HCT116 (cell line): ENCODE measurements around the gene MGST2. TPM values are rescaled to one million over a fixed set of nuclear protein-coding genes. Genes with fewer than 3 reads are reported as not detected.

Source experiments
- ATAC-seq: fragments of 200-7000 bp; cut with Tn5 transposase; 2 replicates; pipeline ENCODE4 v1.9.1; 2020; ENCODE audit warnings: mild to moderate bottlenecking, moderate library complexity
- BruUV-seq: library from RNA; stranded (reverse); fragments of 400-500 nt; replicated peaks from 2 replicates; lab custom pipeline; 2021; lab: Mats Ljungman, UMichigan
- CTCF ChIA-PET: fragments of 300-600 bp; sonication (Branson Sonifier 250); formaldehyde crosslinking; loops from one replicate; lab custom pipeline; 2021; ENCODE audit warnings: antibody characterized with exemption; lab: Charles Lee
- POLR2A ChIA-PET: fragments of 300-600, 350-600 bp; sonication (Branson Sonifier 250); formaldehyde crosslinking; loops from one replicate; lab custom pipeline; 2021; ENCODE audit warnings: antibody characterized with exemption; lab: Charles Lee
- RAD21 ChIA-PET, 2 experiments: fragments of 300-600 bp; sonication (Branson Sonifier 250); formaldehyde crosslinking; loops; one replicate each; lab custom pipeline; 2023; ENCODE audit warnings: low total read pairs in 2 of 2; ENCODE audit not compliant: uncharacterized antibody in 2 of 2, unreplicated experiment in 2 of 2, low non-redundant PET in 1 of 2; lab: Charles Lee
- DNase-seq: peaks from one replicate; pipeline ENCODE4 v3.0.0-alpha.2; 2010; ENCODE audit warnings: low read depth, low spot score
- H2AFZ ChIP-seq: fragments of 200-600 bp; shearing (Covaris generic), sonication (generic); 2 replicates; pipeline ENCODE4 v1.6.1; 2017; ENCODE audit warnings: low read depth, mixed run types, mixed read lengths, antibody characterized with exemption, low read length; ENCODE audit not compliant: poor library complexity, severe bottlenecking
- H3K27ac ChIP-seq: 2 replicates; pipeline ENCODE4 v1.5.1; 2012; ENCODE audit warnings: low read depth, low read length
- H3K27me3 ChIP-seq: fragments of 200-600 bp; sonication (generic); 2 replicates; pipeline ENCODE4 v1.6.1; 2016; ENCODE audit warnings: mixed run types, low read length, mixed read lengths; ENCODE audit not compliant: insufficient read depth
- H3K36me3 ChIP-seq, 2 experiments: fragments of 200-500 bp in 1 of 2; fragments of 200-600 bp in 1 of 2; sonication (Bioruptor generic) in 1 of 2; sonication (generic) in 1 of 2; 2 replicates each; pipeline versions ENCODE4 v1.5.1 to v1.6.1; 2014 to 2016; ENCODE audit warnings: low read length in 2 of 2, inconsistent platforms in 1 of 2, mixed read lengths in 1 of 2, mixed run types in 1 of 2; ENCODE audit not compliant: insufficient read depth in 2 of 2, control insufficient read depth in 1 of 2
- H3K4me1 ChIP-seq, 2 experiments: fragments of 200-600 bp in 1 of 2; sonication (generic) in 1 of 2; 2 replicates each; pipeline versions ENCODE4 v1.5.1 to v1.6.1; 2012 to 2017; ENCODE audit warnings: low read length in 2 of 2, inconsistent platforms in 1 of 2, mild to moderate bottlenecking in 1 of 2, mixed read lengths in 1 of 2, mixed run types in 1 of 2, moderate library complexity in 1 of 2; ENCODE audit not compliant: insufficient read depth in 2 of 2, control insufficient read depth in 1 of 2
- H3K4me2 ChIP-seq: fragments of 200-600 bp; sonication (generic); 2 replicates; pipeline ENCODE4 v1.6.1; 2017; ENCODE audit warnings: mixed run types, low read length, mixed read lengths
- H3K4me3 ChIP-seq, 2 experiments: fragments of 200-600 bp in 1 of 2; sonication (generic) in 1 of 2; replicated peaks in 1 of 2; 2 replicates each; pipeline ENCODE4 v1.5.1; 2011 to 2016; ENCODE audit warnings: low read length in 2 of 2, control low read depth in 1 of 2, low read depth in 1 of 2, mild to moderate bottlenecking in 1 of 2, mixed read lengths in 1 of 2, mixed run types in 1 of 2
- H3K79me2 ChIP-seq: fragments of 200-600 bp; sonication (generic); 2 replicates; pipeline ENCODE4 v1.6.1; 2017; ENCODE audit warnings: mild to moderate bottlenecking, mixed run types, low read length, moderate library complexity, mixed read lengths; ENCODE audit not compliant: insufficient read depth
- H3K9ac ChIP-seq: fragments of 200-600 bp; sonication (generic); 2 replicates; pipeline ENCODE4 v1.6.1; 2016; ENCODE audit warnings: low read length, mixed read lengths
- H3K9me2 ChIP-seq: fragments of 200-600 bp; sonication (generic), shearing (Covaris generic); 2 replicates; pipeline ENCODE4 v1.6.1; 2017; ENCODE audit warnings: mixed run types, mild to moderate bottlenecking, moderate library complexity; ENCODE audit not compliant: insufficient read depth
- H3K9me3 ChIP-seq, 2 experiments: fragments of 200-500 bp in 1 of 2; fragments of 200-600 bp in 1 of 2; sonication (Bioruptor generic) in 1 of 2; sonication (generic) in 1 of 2; 2 replicates each; pipeline ENCODE4 v1.6.1; 2014 to 2017; ENCODE audit warnings: low read length in 2 of 2, mixed read lengths in 2 of 2, inconsistent platforms in 1 of 2, low read depth in 1 of 2, mild to moderate bottlenecking in 1 of 2, mixed run types in 1 of 2, moderate library complexity in 1 of 2; ENCODE audit not compliant: control insufficient read depth in 1 of 2, insufficient read depth in 1 of 2
- H4K20me1 ChIP-seq: fragments of 200-600 bp; sonication (generic), shearing (Covaris generic); 2 replicates; pipeline ENCODE4 v1.6.1; 2017; ENCODE audit warnings: mixed run types, mild to moderate bottlenecking, moderate library complexity; ENCODE audit not compliant: insufficient read depth
- CEBPB ChIP-seq: IDR thresholded peaks from 2 replicates; pipeline ENCODE4 v1.6.1; 2012; ENCODE audit warnings: low read depth
- EGR1 ChIP-seq: IDR thresholded peaks from 2 replicates; pipeline ENCODE4 v1.6.1; 2012; ENCODE audit warnings: low read depth
- ELF1 ChIP-seq: IDR thresholded peaks from 2 replicates; pipeline ENCODE4 v1.6.1; 2012; ENCODE audit warnings: low read depth, borderline replicate concordance
- EZH2 ChIP-seq: fragments of 200-600 bp; sonication (generic); IDR thresholded peaks from 2 replicates; pipeline ENCODE4 v1.6.1; 2017; ENCODE audit warnings: antibody characterized with exemption, mixed run types
- EZH2phosphoT487 ChIP-seq: fragments of 200-600 bp; IDR thresholded peaks from 2 replicates; pipeline ENCODE4 v1.6.1; 2018; ENCODE audit warnings: antibody characterized with exemption, borderline replicate concordance
- FOSL1 ChIP-seq: IDR thresholded peaks from 2 replicates; pipeline ENCODE4 v1.6.1; 2012; ENCODE audit warnings: low read depth
- POLR2AphosphoS5 ChIP-seq: IDR thresholded peaks from 2 replicates; pipeline ENCODE4 v1.6.1; 2011; ENCODE audit warnings: mild to moderate bottlenecking, low read depth, low read length, moderate library complexity
- SIN3A ChIP-seq: IDR thresholded peaks from 2 replicates; pipeline ENCODE4 v1.6.1; 2012; ENCODE audit warnings: low read depth
- SRF ChIP-seq: IDR thresholded peaks from 2 replicates; pipeline ENCODE4 v1.6.1; 2012; ENCODE audit warnings: low read depth
- YY1 ChIP-seq: IDR thresholded peaks from 2 replicates; pipeline ENCODE4 v1.6.1; 2011; ENCODE audit warnings: low read length, low read depth, moderate library complexity, mild to moderate bottlenecking; ENCODE audit not compliant: insufficient replicate concordance; ENCODE audit errors: extremely low read depth
- ZFX ChIP-seq: fragments of 450-650 bp; IDR thresholded peaks from 2 replicates; pipeline ENCODE4 v1.6.1; 2017
- ZNF274 ChIP-seq: fragments of 200-500 bp; sonication (Bioruptor generic); IDR thresholded peaks from 2 replicates; pipeline ENCODE4 v1.6.1; 2014; ENCODE audit warnings: mild to moderate bottlenecking, low read depth, low read length, inconsistent platforms
- intact Hi-C: fragments of 100-400 bp; cut with micrococcal nuclease; formaldehyde crosslinking; loops from 2 replicates; pipeline ENCODE4 v1.10.0; 2022
- total RNA-seq: library from RNA; stranded (reverse); gene quantifications from one replicate; pipeline ENCODE4 v1.2.1, GENCODE V29; 2021; ENCODE audit not compliant: unreplicated experiment
- TF ChIP-seq, protein P1 (sequence below), 3 experiments: fragments of 200-600 bp in 1 of 3; sonication (generic) in 1 of 3; IDR thresholded peaks in 2 of 3; conservative IDR thresholded peaks in 1 of 3; 2 replicates each; pipeline ENCODE4 v1.5.1; 2012 to 2017; ENCODE audit warnings: low read depth in 2 of 3, low read length in 2 of 3, antibody characterized with exemption in 1 of 3, borderline replicate concordance in 1 of 3, control low read depth in 1 of 3, mild to moderate bottlenecking in 1 of 3, mixed read lengths in 1 of 3, mixed run types in 1 of 3, moderate library complexity in 1 of 3; ENCODE audit not compliant: insufficient read depth in 1 of 3
- TF ChIP-seq, protein P2 (sequence below): IDR thresholded peaks from 2 replicates; pipeline ENCODE4 v1.6.1; 2012
- TF ChIP-seq, protein P3 (sequence below): IDR thresholded peaks from 2 replicates; pipeline ENCODE4 v1.6.1; 2011; ENCODE audit warnings: mild to moderate bottlenecking, low read length, moderate library complexity; ENCODE audit not compliant: insufficient replicate concordance; ENCODE audit errors: extremely low read depth
- TF ChIP-seq, protein P4 (sequence below): IDR thresholded peaks from 2 replicates; pipeline ENCODE4 v1.6.1; 2012

Gene MGST2
- total RNA-seq, 1 experiment from 2014 or later, result 24.3 TPM

DNA sequence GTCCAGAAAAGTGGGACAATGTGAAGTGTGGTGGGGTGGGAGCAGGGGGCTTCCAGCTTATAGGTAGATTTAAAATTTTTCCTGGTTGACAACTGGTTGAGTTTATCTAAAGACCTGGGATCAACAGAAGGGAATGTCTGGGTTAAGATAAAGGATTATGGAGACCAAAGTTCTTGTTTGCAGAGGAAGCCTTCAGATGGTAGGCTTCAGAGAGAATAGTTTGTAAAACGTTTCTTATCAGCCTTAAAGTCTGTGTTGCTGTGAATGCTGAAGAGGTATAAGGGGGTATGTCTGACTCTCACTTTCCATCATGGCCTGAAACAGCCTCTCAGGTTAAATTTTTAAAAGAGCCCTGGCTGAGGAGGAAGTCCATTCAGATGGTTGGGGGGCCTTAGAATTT lies 20.5 kb downstream of the MGST2 start:
- no peaks in the 10 kb centered on the region for H3K27me3 ChIP-seq
- H3K9ac ChIP-seq, result no peak overlapping the region
- intact Hi-C loops, result no loop called here
- ChIA-PET CTCF (interaction anchor here (0.6 kb wide), 1 partner anchor 12 kb away, joined by 3 read pairs; no protein-coding TSS in a partner anchor), RAD21 (no interaction called here)
- H3K4me3 ChIP-seq, result no peak overlapping the region
- H3K36me3 ChIP-seq, result no peaks in the 10 kb centered on the region
- no peaks in the 10 kb centered on the region for H3K79me2 ChIP-seq
- no peaks in the 10 kb centered on the region for H3K9me2 ChIP-seq
- no peak overlapping the region for H3K27ac ChIP-seq
- H2AFZ ChIP-seq, result no peak overlapping the region
- no peak for DNase-seq
- no peaks in the 10 kb centered on the region for H3K9me3 ChIP-seq
- ATAC-seq, result no peak
- no TSS peak for BruUV-seq
- no peaks in the 10 kb centered on the region for H3K4me1 ChIP-seq
- no peak overlapping the region for H3K4me2 ChIP-seq
- H4K20me1 ChIP-seq, result no peaks in the 10 kb centered on the region
- TF ChIP-seq SIN3A, result no peak
- no peak for TF ChIP-seq ZFX
- no peak for TF ChIP-seq EZH2phosphoT487
- TF ChIP-seq, all 23 proteins: peak for 0
- POLR2A ChIA-PET, result no interaction called here

DNA sequence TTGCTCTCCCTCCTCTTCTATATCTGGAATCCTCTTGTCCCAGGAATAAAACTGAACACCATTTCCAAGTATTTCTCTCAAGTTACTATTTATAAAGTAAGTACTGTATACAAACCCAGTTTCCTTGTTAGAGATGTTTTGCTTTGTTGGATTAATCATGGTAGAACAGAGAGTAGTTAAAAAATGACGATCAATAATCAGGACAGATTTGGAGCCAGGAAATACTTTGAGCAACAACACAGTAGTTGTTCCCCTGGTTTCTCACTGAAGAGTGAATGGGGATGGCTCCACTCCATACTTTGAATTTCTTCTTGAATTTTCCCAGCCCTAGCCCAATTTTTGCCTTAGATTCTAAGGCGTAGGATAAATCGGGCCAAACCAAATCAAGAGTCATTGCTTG lies 21.4 kb downstream of the MGST2 start:
- BruUV-seq, result no TSS peak
- POLR2A ChIA-PET, result no interaction called here

More for the DNA sequence above, 21.4 kb downstream of the MGST2 start:
- Histone ChIP-seq H3K27ac (no peak overlapping the region), H3K9ac (no peak overlapping the region), H3K9me3 (no peaks in the 10 kb centered on the region), H3K4me2 (no peak overlapping the region), H2AFZ (no peak overlapping the region), H3K27me3 (no peaks in the 10 kb centered on the region), H3K4me1 (no peaks in the 10 kb centered on the region)
- intact Hi-C loops, result no loop called here
- TF ChIP-seq SRF (no peak), POLR2AphosphoS5 (no peak), EZH2phosphoT487 (no peak), ZNF274 (no peak), FOSL1 (no peak), ZFX (no peak), ELF1 (no peak), CEBPB (no peak), EGR1 (no peak), EZH2 (no peak), SIN3A (no peak), YY1 (no peak)
- TF ChIP-seq, protein P1, sequence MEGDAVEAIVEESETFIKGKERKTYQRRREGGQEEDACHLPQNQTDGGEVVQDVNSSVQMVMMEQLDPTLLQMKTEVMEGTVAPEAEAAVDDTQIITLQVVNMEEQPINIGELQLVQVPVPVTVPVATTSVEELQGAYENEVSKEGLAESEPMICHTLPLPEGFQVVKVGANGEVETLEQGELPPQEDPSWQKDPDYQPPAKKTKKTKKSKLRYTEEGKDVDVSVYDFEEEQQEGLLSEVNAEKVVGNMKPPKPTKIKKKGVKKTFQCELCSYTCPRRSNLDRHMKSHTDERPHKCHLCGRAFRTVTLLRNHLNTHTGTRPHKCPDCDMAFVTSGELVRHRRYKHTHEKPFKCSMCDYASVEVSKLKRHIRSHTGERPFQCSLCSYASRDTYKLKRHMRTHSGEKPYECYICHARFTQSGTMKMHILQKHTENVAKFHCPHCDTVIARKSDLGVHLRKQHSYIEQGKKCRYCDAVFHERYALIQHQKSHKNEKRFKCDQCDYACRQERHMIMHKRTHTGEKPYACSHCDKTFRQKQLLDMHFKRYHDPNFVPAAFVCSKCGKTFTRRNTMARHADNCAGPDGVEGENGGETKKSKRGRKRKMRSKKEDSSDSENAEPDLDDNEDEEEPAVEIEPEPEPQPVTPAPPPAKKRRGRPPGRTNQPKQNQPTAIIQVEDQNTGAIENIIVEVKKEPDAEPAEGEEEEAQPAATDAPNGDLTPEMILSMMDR (IDR thresholded peaks at IDR 0.05 in 2 of 3, conservative IDR thresholded peaks at IDR 0.05 in 1 of 3; ENCODE audit: borderline replicate concordance in 1 of 3, insufficient read depth in 1 of 3, low read depth in 2 of 3, low read length in 2 of 3), result no peak
- TF ChIP-seq, protein P2, sequence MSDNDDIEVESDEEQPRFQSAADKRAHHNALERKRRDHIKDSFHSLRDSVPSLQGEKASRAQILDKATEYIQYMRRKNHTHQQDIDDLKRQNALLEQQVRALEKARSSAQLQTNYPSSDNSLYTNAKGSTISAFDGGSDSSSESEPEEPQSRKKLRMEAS, result no peak
- TF ChIP-seq, protein P3, sequence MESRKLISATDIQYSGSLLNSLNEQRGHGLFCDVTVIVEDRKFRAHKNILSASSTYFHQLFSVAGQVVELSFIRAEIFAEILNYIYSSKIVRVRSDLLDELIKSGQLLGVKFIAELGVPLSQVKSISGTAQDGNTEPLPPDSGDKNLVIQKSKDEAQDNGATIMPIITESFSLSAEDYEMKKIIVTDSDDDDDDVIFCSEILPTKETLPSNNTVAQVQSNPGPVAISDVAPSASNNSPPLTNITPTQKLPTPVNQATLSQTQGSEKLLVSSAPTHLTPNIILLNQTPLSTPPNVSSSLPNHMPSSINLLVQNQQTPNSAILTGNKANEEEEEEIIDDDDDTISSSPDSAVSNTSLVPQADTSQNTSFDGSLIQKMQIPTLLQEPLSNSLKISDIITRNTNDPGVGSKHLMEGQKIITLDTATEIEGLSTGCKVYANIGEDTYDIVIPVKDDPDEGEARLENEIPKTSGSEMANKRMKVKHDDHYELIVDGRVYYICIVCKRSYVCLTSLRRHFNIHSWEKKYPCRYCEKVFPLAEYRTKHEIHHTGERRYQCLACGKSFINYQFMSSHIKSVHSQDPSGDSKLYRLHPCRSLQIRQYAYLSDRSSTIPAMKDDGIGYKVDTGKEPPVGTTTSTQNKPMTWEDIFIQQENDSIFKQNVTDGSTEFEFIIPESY, result no peak
- TF ChIP-seq, protein P4, sequence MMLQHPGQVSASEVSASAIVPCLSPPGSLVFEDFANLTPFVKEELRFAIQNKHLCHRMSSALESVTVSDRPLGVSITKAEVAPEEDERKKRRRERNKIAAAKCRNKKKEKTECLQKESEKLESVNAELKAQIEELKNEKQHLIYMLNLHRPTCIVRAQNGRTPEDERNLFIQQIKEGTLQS, result no peak
- TF ChIP-seq, all 23 proteins: peak for 0
- DNase-seq, result no peak
- ChIA-PET CTCF (no interaction called here), RAD21 (no interaction called here)
- Histone ChIP-seq H4K20me1 (no peaks in the 10 kb centered on the region), H3K36me3 (no peaks in the 10 kb centered on the region), H3K79me2 (no peaks in the 10 kb centered on the region), H3K4me3 (no peak overlapping the region), H3K9me2 (no peaks in the 10 kb centered on the region)
- ATAC-seq, result no peak
